Spinal cord (tissue), 10 donors: ENCODE data around the gene CYP46A1. TPM values are rescaled to one million over a fixed set of nuclear protein-coding genes. Genes with fewer than 3 reads are reported as not detected.

Experiments used
- DNase-seq, 6 donors: peaks; one replicate each; pipeline versions ENCODE4 v3.0.0 to v3.0.0-alpha.2; 2013 to 2015; ENCODE audit warnings: low spot score in 6 of 6, low read depth in 4 of 6
- H3K27ac ChIP-seq: one replicate; pipeline ENCODE4 v1.5.1; 2013; ENCODE audit warnings: low read depth, low read length, control low read depth
- H3K27me3 ChIP-seq: one replicate; pipeline ENCODE4 v1.6.1; 2013; ENCODE audit warnings: low read length; ENCODE audit not compliant: control insufficient read depth, insufficient read depth
- H3K36me3 ChIP-seq: one replicate; pipeline ENCODE4 v1.6.1; 2013; ENCODE audit warnings: low read length; ENCODE audit not compliant: control insufficient read depth, insufficient read depth
- H3K4me1 ChIP-seq: one replicate; pipeline ENCODE4 v1.6.1; 2013; ENCODE audit warnings: low read length; ENCODE audit not compliant: control insufficient read depth, insufficient read depth
- H3K4me3 ChIP-seq: one replicate; pipeline ENCODE4 v1.5.1; 2013; ENCODE audit warnings: low read depth, low read length, control low read depth
- H3K9me3 ChIP-seq: one replicate; pipeline ENCODE4 v1.6.1; 2013; ENCODE audit warnings: low read length; ENCODE audit not compliant: control insufficient read depth, insufficient read depth
- WGBS: methylation state at CpG from one replicate; pipeline ENCODE4 v1.1.5; 2013; ENCODE audit warnings: missing lambda C conversion rate; ENCODE audit not compliant: insufficient coverage; 5-methylcytosine and 5-hydroxymethylcytosine counted together
- polyA plus RNA-seq, 2 donors: library from polyadenylated mRNA; unstranded; fragments of 120-200 nt; gene quantifications; one replicate each; pipeline ENCODE4 v1.2.1, GENCODE V29; 2013; ENCODE audit not compliant: insufficient read length in 2 of 2
- total RNA-seq, 2 donors: library from RNA; depleted of rRNA in 1 of 2; stranded (reverse); fragments of 120-200 nt in 1 of 2; fragments of >200 nt in 1 of 2; gene quantifications; one replicate each; pipeline versions ENCODE4 v1.2.3 to v1.2.4, GENCODE V29; 2013 to 2014
- donor health status: healthy.

Gene CYP46A1
- total and polyA plus RNA-seq, 4 donors, result 5.5 to 42.2 (median 26.0) TPM

GRCh38 chr14:99733211-99733539, 49.1 kb downstream of the CYP46A1 start:
- 64% methylated on average over 6 of the region's 6 CpGs for WGBS
- no peak overlapping the region for H3K4me3 ChIP-seq
- no peak for DNase-seq
- H3K36me3 ChIP-seq, result peaks cover 4% of the 10 kb centered on the region
- H3K9me3 ChIP-seq, result no peaks in the 10 kb centered on the region
- no peaks in the 10 kb centered on the region for H3K27me3 ChIP-seq
- H3K4me1 ChIP-seq, result peaks cover 71% of the 10 kb centered on the region
- no peak overlapping the region for H3K27ac ChIP-seq

GRCh38 chr14:99733540-99734405, 49.7 kb downstream of the CYP46A1 start:
- H3K4me1 ChIP-seq, result peaks cover 77% of the 10 kb centered on the region
- H3K27me3 ChIP-seq, result no peaks in the 10 kb centered on the region
- DNase-seq, result no peak
- H3K27ac ChIP-seq, result no peak overlapping the region
- H3K36me3 ChIP-seq, result peaks cover 4% of the 10 kb centered on the region
- H3K4me3 ChIP-seq, result no peak overlapping the region
- no peaks in the 10 kb centered on the region for H3K9me3 ChIP-seq
- 84% methylated on average over 25 of the region's 26 CpGs for WGBS

GRCh38 chr14:99734406-99735051, 50.4 kb downstream of the CYP46A1 start:
- Histone ChIP-seq H3K36me3 (peaks cover 4% of the 10 kb centered on the region), H3K27ac (no peak overlapping the region), H3K4me1 (peaks cover 85% of the 10 kb centered on the region), H3K9me3 (no peaks in the 10 kb centered on the region), H3K4me3 (no peak overlapping the region), H3K27me3 (no peaks in the 10 kb centered on the region)
- WGBS, result 85% methylated on average over 13 of the region's 18 CpGs
- no peak for DNase-seq

GRCh38 chr14:99735189-99736135, 51.4 kb downstream of the CYP46A1 start:
- no peak overlapping the region for H3K27ac ChIP-seq
- 86% methylated on average over 13 of the region's 13 CpGs for WGBS
- H3K9me3 ChIP-seq, result no peaks in the 10 kb centered on the region
- H3K4me1 ChIP-seq, result peaks cover 81% of the 10 kb centered on the region
- H3K36me3 ChIP-seq, result peaks cover 4% of the 10 kb centered on the region
- H3K4me3 ChIP-seq, result no peak overlapping the region
- DNase-seq, result no peak
- H3K27me3 ChIP-seq, result no peaks in the 10 kb centered on the region

- no peaks in the 10 kb centered on the region for H3K9me3 ChIP-seq
- WGBS, result 26% methylated on average over 8 of the region's 10 CpGs
- H3K36me3 ChIP-seq, result no peaks in the 10 kb centered on the region
- H3K27me3 ChIP-seq, result no peaks in the 10 kb centered on the region
- no peak overlapping the region for H3K4me3 ChIP-seq
- DNase-seq, result no peak
- peaks cover 67% of the 10 kb centered on the region for H3K4me1 ChIP-seq
- peak overlapping the region; percentile 25 for H3K27ac ChIP-seq
These were observed 52.7 kb downstream of the CYP46A1 start for GRCh38 chr14:99736603-99737371.

GRCh38 chr14:99737451-99737951, 53.4 kb downstream of the CYP46A1 start:
- Histone ChIP-seq H3K9me3 (no peaks in the 10 kb centered on the region), H3K27ac (peak overlapping the region; percentile 15), H3K27me3 (no peaks in the 10 kb centered on the region), H3K4me3 (peak overlapping the region; percentile 9), H3K36me3 (no peaks in the 10 kb centered on the region), H3K4me1 (peaks cover 60% of the 10 kb centered on the region)
- 44% methylated on average over 25 of the region's 26 CpGs for WGBS
- DNase-seq, result no peak

GRCh38 chr14:99737956-99738667, 54.0 kb downstream of the CYP46A1 start:
- Histone ChIP-seq H3K27me3 (no peaks in the 10 kb centered on the region), H3K36me3 (no peaks in the 10 kb centered on the region), H3K4me1 (peaks cover 54% of the 10 kb centered on the region), H3K4me3 (peak overlapping the region; percentile 9), H3K27ac (no peak overlapping the region), H3K9me3 (no peaks in the 10 kb centered on the region)
- 69% methylated on average over 20 of the region's 21 CpGs for WGBS
- no peak for DNase-seq

- peaks cover 32% of the 10 kb centered on the region for H3K4me1 ChIP-seq
- no peaks in the 10 kb centered on the region for H3K9me3 ChIP-seq
- H3K4me3 ChIP-seq, result no peak overlapping the region
- H3K27me3 ChIP-seq, result peaks cover 3% of the 10 kb centered on the region
- H3K27ac ChIP-seq, result no peak overlapping the region
- no peaks in the 10 kb centered on the region for H3K36me3 ChIP-seq
- DNase-seq, result no peak
- WGBS, result 65% methylated on average over 10 of the region's 10 CpGs
These were observed 56.3 kb downstream of the CYP46A1 start for GRCh38 chr14:99740411-99740810.
